Hematopoietic multipotent progenitor cell treated with erythropoietin and hydrocortisone succinate and interleukin-3 and kit ligand, for 4 days (in vitro differentiated cells): ENCODE measurements around the gene APC.
A peak's percentile ranks its signal among the peaks of the same experiment; 100 is the strongest.
"Not testable (repeated sequence)": the region's sequence is repeated elsewhere in the genome, so short reads cannot be mapped to it uniquely, and the experiment has no call there.

Source experiments
- DNase-seq: peaks from one replicate; pipeline ENCODE4 v3.0.0-alpha.2; 2015

Gene APC

DNA sequence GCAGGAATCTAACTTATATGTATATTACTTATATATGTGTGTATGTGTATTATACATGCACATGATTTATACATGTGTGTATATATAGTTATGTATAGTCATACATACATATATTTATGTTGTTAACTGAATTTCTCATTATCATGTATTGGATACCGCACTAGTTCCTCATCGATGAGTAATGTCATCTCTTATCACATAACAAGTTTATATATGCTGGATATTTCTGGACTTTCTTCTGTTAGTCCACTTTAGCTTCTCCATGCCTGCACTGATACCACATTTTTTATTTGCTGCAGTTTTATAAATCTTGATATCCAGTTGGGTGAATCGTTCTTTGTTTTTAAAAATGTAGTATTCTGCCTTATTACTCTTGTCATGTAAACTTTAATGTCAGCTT is 50.2 kb downstream of the APC start:
- no peak for DNase-seq

- DNase-seq: no peak
Observed at GRCh38 chr5:112793201-112793600, 55.5 kb downstream of the APC start.

DNA sequence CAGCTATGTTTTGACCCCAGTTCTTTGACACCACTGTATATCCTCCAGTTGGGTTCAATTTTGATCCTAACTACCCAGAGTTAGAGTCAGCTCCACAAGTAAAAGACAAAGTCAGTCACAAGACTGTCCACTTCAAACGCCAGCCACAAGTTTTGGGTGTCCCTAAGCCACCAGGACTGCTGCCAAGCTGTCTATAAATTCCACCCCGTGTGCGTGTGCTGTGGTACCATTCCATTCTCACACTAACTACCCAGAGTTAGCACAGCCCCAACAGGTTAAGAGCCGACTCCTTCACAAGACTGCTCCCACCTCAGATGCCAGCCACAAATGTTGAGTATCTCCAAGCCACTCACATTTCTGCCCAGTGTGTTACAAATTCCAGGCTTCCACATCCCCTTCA is 56.7 kb downstream of the APC start:
- DNase-seq: no peak

DNA sequence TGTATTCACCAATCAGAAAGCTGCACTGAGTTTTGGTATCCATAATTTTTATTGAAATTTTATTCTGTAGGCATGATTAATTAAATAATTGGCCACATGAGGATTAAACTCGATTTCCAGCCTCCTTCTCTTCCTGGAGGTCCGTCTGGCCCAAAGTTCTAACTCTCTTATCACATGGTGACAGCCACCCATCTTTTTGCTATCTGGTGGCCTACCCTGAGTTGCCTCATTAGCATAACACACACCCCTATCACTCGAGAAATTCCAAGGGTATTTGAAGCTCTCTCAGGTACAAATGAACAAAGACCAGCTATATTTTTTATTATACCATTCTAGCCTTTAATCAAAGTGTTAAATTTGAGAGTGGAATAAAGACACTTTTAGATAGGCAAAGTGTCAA is 57.7 kb downstream of the APC start:
- DNase-seq: peak; percentile 46

DNA sequence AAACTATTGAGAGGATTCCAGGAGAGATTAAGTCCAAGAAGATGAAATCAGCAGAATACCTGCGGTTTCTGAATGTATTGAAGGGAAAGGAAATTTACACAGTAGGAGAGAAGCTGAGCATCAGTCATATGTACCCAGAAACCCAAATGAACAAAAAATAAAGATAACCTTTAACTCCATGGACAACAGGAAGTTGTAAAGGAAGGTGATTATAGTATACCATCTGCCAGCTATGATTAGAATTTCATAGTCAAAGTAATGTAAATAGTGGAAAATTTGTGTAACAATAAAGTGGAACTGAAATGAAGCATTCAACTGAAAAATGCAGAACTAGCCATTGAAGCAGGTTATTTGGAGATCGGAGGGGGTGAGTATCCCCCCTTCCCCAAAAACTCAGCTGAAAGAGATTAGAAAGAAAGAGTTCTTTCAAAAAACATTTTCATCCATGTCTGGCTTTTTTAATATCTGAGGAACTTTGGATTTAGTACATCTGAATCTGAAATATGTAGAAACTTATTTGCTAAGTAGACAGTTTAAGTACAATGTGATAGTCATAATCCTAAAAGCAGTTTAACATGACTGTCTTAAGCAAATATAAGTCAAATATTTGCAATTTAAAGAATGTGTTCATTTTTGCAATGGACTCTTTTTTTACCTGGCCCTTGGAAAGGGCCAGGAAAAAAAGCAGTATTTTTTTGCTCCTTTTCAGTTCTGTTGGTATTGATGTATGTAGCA is 58.4 kb downstream of the APC start:
- DNase-seq: peak; percentile 52

GRCh38 chr5:112799661-112800060 is 62.0 kb downstream of the APC start:
- no peak for DNase-seq

- DNase-seq: no peak
Observed at GRCh38 chr5:112800891-112801290, 63.2 kb downstream of the APC start.

- no peak for DNase-seq
Observed at GRCh38 chr5:112811023-112811422, 73.3 kb downstream of the APC start.

GRCh38 chr5:112812549-112812948 is 74.9 kb downstream of the APC start:
- no peak for DNase-seq

DNA sequence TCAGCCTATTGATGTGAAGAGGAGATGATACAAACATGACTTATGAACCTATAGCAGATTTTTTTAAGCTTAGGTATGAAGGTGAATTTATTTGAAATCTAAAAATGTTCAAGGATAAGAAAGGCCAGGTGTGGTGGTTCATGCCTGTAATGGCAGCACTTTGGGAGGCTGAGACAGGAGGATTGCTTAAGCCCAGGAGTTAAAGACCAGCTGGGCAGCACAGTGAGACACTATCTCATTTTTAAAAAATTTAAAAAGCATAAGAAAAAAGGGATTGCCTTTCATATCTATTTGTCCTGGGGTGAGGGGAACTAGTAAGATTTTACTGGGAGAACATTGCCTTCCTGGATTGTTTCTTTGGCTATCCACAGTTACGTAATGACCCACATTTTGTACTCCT is 82.6 kb downstream of the APC start:
- no peak for DNase-seq

DNA sequence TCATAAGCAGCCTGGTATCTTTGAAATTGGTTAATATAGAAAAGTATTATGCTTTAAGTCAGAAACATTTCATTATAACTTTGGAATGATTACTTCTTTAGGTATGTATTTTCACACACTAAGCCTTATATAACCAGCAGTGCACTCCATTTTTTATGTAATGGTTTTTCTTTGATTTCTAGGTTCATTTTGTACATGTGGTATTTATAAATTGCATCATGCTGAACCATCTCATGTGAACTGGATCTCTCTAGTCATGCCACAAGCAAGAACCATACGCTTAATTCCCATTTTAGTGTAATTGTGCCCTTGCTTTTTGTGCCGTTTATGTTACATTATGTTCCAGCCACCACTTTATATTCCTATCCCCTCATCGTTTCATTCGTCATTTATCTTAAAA is 84.8 kb downstream of the APC start:
- DNase-seq: no peak

- DNase-seq: no peak
Observed at GRCh38 chr5:112823181-112823580, 85.5 kb downstream of the APC start.

DNA sequence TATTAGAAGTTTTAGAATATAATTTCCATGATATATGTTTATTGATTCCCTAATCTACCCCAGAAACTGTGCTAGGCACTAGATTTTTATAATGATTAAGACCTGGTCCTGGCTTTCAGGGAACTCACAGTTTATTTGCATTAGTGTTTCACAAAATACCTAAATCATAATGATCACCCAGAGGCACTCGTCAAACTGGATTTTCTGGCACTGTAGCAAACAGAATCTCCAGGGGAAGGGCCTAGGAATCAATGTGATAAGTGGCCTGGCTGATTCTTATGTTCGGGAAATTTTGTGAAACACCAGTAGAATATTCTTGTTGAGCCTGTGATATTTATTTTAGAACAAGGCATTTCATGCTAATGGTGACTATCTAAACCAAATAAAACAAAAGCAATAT is 86.0 kb downstream of the APC start:
- DNase-seq: no peak

GRCh38 chr5:112824197-112824596 is 86.5 kb downstream of the APC start:
- DNase-seq: peak; percentile 8

GRCh38 chr5:112830378-112830777 is 92.7 kb downstream of the APC start:
- no peak for DNase-seq

DNA sequence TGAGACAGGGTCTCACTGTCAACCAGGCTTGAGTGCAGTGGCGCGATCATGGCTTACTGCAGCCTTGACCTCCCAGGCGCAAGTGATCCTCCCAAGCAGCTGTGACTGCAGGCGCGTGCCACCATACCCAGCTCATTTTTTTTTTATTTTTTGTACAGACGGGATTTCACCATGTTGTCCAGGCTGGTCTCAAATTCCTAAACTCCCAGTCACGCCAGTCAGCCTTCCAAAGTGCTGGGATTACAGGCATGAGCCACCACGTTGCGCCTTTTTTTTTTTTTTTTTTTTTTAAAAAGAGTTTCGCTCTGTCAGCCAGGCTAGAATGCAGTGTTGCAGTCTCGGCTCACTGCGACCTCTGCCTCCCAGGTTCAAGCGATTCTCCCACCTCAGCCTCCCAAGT is 96.3 kb downstream of the APC start:
- no peak for DNase-seq

DNA sequence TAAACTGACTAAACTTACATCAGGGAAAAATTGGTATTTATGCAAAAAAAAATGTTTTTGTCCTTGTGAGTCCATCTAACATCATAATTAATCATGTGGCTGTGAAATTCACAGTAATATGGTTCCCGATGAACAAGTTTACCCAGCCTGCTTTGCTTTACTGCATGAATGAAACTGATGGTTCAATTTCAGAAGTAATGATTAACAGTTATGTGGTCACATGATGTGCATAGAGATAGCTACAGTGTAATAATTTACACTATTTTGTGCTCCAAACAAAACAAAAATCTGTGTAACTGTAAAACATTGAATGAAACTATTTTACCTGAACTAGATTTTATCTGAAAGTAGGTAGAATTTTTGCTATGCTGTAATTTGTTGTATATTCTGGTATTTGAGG is 106.8 kb downstream of the APC start:
- DNase-seq: no peak

GRCh38 chr5:112846556-112846955 is 108.9 kb downstream of the APC start:
- DNase-seq: no peak

DNA sequence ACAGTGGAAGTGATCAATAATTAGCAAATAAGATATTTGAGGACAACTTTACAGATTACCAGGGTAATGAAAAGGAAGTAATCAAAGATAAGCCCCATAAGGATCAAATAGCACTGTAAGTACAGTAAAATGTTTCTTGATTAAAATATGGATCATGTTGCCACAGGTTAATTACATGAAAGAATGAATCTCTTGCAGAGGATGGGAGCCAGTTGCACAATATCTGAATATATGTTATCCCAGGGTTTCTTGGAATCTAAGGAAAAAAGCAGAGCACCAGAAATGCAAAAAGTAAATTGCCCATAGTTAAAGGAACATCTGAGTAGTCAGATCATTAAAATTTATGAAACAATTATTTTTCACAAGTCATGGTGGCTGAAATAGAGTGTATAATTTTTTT is 109.6 kb downstream of the APC start:
- no peak for DNase-seq

DNA sequence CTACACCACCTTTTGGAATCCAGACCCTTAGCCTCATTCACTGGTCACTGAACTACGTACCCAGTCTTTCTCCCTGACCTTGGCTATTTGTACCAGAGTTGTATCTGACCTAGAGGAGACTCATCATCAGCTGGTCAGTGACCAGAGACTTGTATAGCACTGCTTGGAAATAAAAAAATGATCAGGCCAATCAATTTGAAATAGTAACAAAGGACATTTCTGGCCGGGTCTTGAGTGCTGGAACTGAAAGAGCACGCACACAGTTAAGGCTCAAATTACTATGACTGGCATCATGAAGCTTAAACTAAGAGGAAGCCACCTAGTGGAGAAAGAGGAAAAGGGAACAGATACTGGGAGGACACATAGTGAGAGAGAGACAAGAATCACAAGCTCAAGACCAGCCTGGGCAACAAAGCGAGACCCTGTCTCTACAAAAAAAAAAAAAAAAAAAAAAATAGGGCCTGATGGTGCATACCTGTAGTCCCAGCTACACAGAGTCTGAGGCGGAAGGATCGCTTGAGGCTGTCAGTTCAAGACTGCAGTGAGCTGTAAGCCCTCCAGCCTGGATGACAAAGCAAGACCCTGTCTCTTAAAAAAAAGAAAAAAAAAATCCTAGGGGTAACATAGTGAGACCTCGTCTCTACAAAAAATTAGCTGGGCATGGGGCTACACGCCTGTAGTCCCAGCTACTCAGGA is 110.6 kb downstream of the APC start:
- peak; percentile 91 for DNase-seq

DNA sequence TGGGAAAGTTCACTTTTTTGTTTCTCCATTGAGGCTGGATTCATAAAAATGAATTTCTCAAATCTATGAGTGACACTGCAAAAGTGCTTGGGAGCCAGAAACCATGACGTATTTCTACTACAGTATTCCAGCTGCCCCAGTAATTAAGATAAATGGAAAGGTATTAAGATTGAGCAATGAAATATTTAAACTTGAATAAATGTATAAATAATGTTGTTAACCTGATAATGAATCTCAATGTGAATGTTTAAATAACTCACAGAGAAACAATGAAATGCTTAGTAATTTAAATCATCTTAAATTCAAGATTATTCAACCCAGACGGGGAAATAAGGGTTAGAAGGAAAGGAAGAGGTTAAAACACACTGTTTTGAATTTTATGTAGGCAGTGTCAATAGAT is 112.2 kb downstream of the APC start:
- no peak for DNase-seq

DNA sequence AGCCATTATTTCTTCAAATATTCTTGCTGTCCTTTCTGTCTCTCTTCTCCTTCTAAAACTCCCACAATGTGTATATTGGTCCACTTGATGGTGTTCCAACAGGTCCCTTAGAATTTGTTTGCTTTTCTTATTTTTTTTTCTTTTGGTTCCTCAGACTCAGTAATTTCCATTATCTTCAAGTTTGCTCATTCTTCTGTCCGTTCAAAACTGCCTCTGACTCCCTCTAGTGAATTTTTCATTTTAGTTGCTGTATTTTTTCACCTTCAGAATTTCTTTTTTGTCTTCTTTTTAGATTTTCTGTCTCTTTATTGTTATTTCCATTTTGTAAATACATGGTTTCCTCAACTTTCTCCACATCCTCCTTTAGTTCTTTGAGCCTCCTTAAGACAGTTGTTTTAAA is 117.0 kb downstream of the APC start:
- no peak for DNase-seq

GRCh38 chr5:112857866-112858265 is 120.2 kb downstream of the APC start:
- no peak for DNase-seq

DNA sequence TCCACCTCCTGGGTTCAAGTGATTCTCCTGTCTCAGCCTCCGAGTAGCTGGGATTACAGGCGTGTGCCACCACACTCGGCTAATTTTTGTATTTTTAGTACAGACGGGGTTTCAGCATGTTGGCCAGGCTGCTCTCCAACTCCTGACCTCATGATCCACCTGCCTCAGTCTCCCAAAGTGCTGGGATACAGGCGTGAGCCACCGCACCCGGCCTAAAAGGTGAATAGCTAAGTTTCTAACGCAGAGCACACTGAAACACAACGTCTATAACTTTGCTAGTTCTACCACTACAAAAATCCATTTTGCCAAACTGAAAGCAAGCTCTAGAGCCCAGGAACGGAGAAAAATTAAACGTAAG is 122.9 kb downstream of the APC start:
- not testable (repeated sequence) for DNase-seq
